WTC11 (cell line): ENCODE measurements around the gene CNN2. TPM values are rescaled to one million over a fixed set of nuclear protein-coding genes. Genes with fewer than 3 reads are reported as not detected.
"Not testable (repeated sequence)": the region's sequence is repeated elsewhere in the genome, so short reads cannot be mapped to it uniquely, and the experiment has no call there.

Experiments used
- ATAC-seq: fragments of 200-7000 bp; cut with Tn5 transposase; 2 replicates; pipeline ENCODE4 v1.10.0; 2021; ENCODE audit warnings: mild to moderate bottlenecking, moderate library complexity
- CTCF ChIA-PET: fragments of 300-600 bp; sonication (Branson Sonifier 250); formaldehyde crosslinking; loops from one replicate; lab custom pipeline; 2021; ENCODE audit warnings: antibody characterized with exemption; lab: Charles Lee
- POLR2A ChIA-PET: fragments of 350-600 bp; sonication (Branson Sonifier 250); formaldehyde crosslinking; loops from one replicate; lab custom pipeline; 2021; ENCODE audit warnings: antibody characterized with exemption; lab: Charles Lee
- DNase-seq: peaks from one replicate; pipeline ENCODE4 v3.0.0; 2021; ENCODE audit warnings: low spot score
- H3K27ac Mint-ChIP-seq: 2 replicates; pipeline ENCODE4 v1.8.0; 2021; ENCODE audit warnings: mixed read lengths
- H3K27me3 Mint-ChIP-seq: 2 replicates; pipeline ENCODE4 v1.8.0; 2021; ENCODE audit warnings: low read depth, mild to moderate bottlenecking, moderate library complexity, mixed read lengths
- H3K36me3 Mint-ChIP-seq: 2 replicates; pipeline ENCODE4 v1.8.0; 2021; ENCODE audit warnings: mixed read lengths
- H3K4me1 Mint-ChIP-seq: 2 replicates; pipeline ENCODE4 v1.8.0; 2022; ENCODE audit warnings: mixed read lengths
- H3K4me3 Mint-ChIP-seq: 2 replicates; pipeline ENCODE4 v1.8.0; 2021; ENCODE audit warnings: mild to moderate bottlenecking, moderate library complexity, mixed read lengths
- H3K9me3 Mint-ChIP-seq: 2 replicates; pipeline ENCODE4 v1.8.0; 2021; ENCODE audit warnings: mixed read lengths
- CBFB ChIP-seq: sonication (generic); formaldehyde crosslinking; IDR thresholded peaks from 2 replicates; pipeline ENCODE4 v1.8.1; 2022; ENCODE audit warnings: mild to moderate bottlenecking, low read depth, missing genetic modification reagents
- ELF4 ChIP-seq: sonication (generic); formaldehyde crosslinking; IDR thresholded peaks from 2 replicates; pipeline ENCODE4 v1.8.1; 2022; ENCODE audit warnings: low read depth, mild to moderate bottlenecking, moderate library complexity, missing genetic modification reagents
- FOXJ3 ChIP-seq: sonication (generic); formaldehyde crosslinking; IDR thresholded peaks from 2 replicates; pipeline ENCODE4 v1.9.0; 2021; ENCODE audit warnings: missing genetic modification reagents, mild to moderate bottlenecking, borderline replicate concordance
- FOXK1 ChIP-seq: sonication (generic); formaldehyde crosslinking; IDR thresholded peaks from 2 replicates; pipeline ENCODE4 v1.8.0; 2022; ENCODE audit warnings: mild to moderate bottlenecking, moderate library complexity, missing genetic modification reagents
- HMGA2 ChIP-seq: fragments of 250-450 bp; sonication (Bioruptor Pico); IDR thresholded peaks from 2 replicates; pipeline ENCODE4 v1.4.0; 2021; ENCODE audit warnings: mild to moderate bottlenecking, moderate library complexity
- KAT7 ChIP-seq: sonication (generic); formaldehyde crosslinking; IDR thresholded peaks from 2 replicates; pipeline ENCODE4 v1.8.1; 2023; ENCODE audit warnings: missing genetic modification reagents, mild to moderate bottlenecking, borderline replicate concordance
- NFATC4 ChIP-seq: fragments of 250-450 bp; sonication (Bioruptor Pico); IDR thresholded peaks from 2 replicates; pipeline ENCODE4 v1.9.0; 2021; ENCODE audit warnings: mild to moderate bottlenecking
- NFYB ChIP-seq: sonication (generic); formaldehyde crosslinking; conservative IDR thresholded peaks from 2 replicates; pipeline ENCODE4 v1.8.0; 2022; ENCODE audit warnings: low read depth, missing genetic modification reagents
- RELA ChIP-seq: sonication (generic); formaldehyde crosslinking; IDR thresholded peaks from 2 replicates; pipeline ENCODE4 v1.8.1; 2022; ENCODE audit warnings: missing genetic modification reagents, mild to moderate bottlenecking, borderline replicate concordance
- TEAD4 ChIP-seq: sonication (generic); formaldehyde crosslinking; IDR thresholded peaks from 2 replicates; pipeline ENCODE4 v1.8.0; 2022; ENCODE audit warnings: mild to moderate bottlenecking, missing genetic modification reagents
- ZNF121 ChIP-seq: sonication (generic); formaldehyde crosslinking; IDR thresholded peaks from 2 replicates; pipeline ENCODE4 v1.8.0; 2023; ENCODE audit warnings: missing genetic modification reagents
- total RNA-seq: library from RNA; stranded (reverse); gene quantifications from 3 replicates; pipeline ENCODE4 v1.2.3, GENCODE V29; 2021
- TF ChIP-seq, protein P1 (sequence below): sonication (generic); formaldehyde crosslinking; IDR thresholded peaks from 2 replicates; pipeline ENCODE4 v1.8.0; 2022; ENCODE audit warnings: mild to moderate bottlenecking, missing genetic modification reagents
- TF ChIP-seq, protein P2 (sequence below): fragments of 250-450 bp; sonication (Bioruptor Pico); conservative IDR thresholded peaks from 2 replicates; pipeline ENCODE4 v1.9.0; 2021; ENCODE audit warnings: mild to moderate bottlenecking
- TF ChIP-seq, protein P3 (sequence below): fragments of 250-450 bp; sonication (Bioruptor Pico); IDR thresholded peaks from 2 replicates; pipeline ENCODE4 v1.9.0; 2021; ENCODE audit warnings: moderate library complexity, mild to moderate bottlenecking, inconsistent platforms, borderline replicate concordance
- TF ChIP-seq, protein P4 (sequence below): sonication (generic); formaldehyde crosslinking; IDR thresholded peaks from 2 replicates; pipeline ENCODE4 v1.8.0; 2023; ENCODE audit warnings: missing genetic modification reagents
- TF ChIP-seq, protein P5 (sequence below): sonication (generic); formaldehyde crosslinking; IDR thresholded peaks from 2 replicates; pipeline ENCODE4 v1.8.0; 2022; ENCODE audit warnings: mild to moderate bottlenecking, missing genetic modification reagents
- TF ChIP-seq, protein P6 (sequence below): sonication (generic); formaldehyde crosslinking; conservative IDR thresholded peaks from 2 replicates; pipeline ENCODE4 v1.8.1; 2023; ENCODE audit warnings: mild to moderate bottlenecking, low read depth, missing genetic modification reagents, moderate library complexity
- TF ChIP-seq, protein P7 (sequence below): sonication (generic); formaldehyde crosslinking; IDR thresholded peaks from 2 replicates; pipeline ENCODE4 v1.8.1; 2022; ENCODE audit warnings: low read depth, mild to moderate bottlenecking, moderate library complexity, missing genetic modification reagents, borderline replicate concordance

CNN2 gene
- total RNA-seq, 1 experiment from 2014 or later = 390 TPM

DNA sequence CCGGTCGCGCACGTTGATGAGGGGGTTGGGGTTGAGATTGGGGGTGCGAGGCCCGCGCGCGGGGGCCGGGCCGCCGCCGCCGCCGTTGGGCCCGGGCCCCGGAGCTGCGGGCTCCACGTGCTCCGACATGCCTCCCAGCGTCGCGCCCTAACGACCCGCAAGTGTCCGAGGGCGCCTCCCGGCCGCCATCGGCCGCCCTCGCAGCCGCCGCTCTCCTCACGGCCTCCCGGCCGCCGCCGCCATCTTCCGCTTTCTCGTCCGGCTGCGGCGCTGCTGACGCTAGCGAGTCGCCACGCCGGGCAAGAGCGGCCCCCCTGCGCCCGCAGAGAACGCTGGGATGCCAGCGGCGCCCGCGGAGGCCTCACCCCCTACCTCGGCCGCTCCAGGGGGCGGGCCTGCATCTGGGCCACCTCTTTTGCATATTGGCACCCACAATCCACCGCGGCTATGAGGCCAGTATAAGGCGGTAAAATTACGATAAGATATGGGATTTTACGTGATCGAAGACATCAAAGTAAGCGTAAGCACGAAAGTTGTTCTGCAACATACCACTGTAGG is 5.5 kb upstream of the CNN2 start, which contains the start of gene TMEM259 (continued):
- TF ChIP-seq, protein P1, sequence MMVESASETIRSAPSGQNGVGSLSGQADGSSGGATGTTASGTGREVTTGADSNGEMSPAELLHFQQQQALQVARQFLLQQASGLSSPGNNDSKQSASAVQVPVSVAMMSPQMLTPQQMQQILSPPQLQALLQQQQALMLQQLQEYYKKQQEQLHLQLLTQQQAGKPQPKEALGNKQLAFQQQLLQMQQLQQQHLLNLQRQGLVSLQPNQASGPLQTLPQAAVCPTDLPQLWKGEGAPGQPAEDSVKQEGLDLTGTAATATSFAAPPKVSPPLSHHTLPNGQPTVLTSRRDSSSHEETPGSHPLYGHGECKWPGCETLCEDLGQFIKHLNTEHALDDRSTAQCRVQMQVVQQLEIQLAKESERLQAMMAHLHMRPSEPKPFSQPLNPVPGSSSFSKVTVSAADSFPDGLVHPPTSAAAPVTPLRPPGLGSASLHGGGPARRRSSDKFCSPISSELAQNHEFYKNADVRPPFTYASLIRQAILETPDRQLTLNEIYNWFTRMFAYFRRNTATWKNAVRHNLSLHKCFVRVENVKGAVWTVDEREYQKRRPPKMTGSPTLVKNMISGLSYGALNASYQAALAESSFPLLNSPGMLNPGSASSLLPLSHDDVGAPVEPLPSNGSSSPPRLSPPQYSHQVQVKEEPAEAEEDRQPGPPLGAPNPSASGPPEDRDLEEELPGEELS = peak; percentile 64
- TF ChIP-seq KAT7 (CRISPR knock-in tag) = no peak
- TF ChIP-seq, protein P2, sequence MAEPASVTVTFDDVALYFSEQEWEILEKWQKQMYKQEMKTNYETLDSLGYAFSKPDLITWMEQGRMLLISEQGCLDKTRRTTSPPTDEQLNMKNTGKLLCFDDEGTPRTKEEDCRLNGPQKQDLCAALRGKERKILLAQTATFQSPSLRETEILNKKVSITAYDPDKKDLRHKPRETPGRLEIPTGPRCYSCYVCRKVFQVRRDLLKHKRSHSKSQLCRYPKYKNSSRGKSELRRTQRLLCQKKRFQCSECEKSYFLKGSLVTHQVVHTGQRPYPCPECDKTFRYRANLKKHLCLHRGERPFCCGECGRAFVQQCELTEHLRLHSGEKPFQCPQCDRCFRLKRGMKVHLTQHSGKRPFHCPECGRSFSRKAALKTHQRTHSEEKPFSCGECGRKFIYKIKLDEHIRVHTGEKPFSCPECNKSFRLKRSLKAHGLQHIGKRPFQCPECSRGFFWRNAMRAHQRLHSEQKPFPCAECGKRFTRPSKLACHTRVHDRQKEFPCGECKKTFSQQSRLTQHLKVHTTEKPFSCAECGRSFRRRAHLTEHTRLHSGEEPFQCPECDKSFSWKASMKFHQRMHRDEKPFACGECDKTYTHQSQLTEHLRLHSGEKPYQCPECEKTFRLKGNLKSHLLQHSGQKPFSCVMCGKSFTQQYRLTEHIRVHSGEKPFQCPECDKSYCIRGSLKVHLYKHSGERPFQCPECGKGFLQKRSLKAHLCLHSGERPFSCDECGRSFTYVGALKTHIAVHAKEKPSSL (CRISPR knock-in tag) = no peak
- no peak for TF ChIP-seq FOXJ3 (CRISPR knock-in tag)
- 0 out of 2 replicates have a peak, but pooled peaks have one; percentile 18 for TF ChIP-seq RELA (CRISPR knock-in tag)
- TF ChIP-seq HMGA2 = no peak
- TF ChIP-seq, protein P3, sequence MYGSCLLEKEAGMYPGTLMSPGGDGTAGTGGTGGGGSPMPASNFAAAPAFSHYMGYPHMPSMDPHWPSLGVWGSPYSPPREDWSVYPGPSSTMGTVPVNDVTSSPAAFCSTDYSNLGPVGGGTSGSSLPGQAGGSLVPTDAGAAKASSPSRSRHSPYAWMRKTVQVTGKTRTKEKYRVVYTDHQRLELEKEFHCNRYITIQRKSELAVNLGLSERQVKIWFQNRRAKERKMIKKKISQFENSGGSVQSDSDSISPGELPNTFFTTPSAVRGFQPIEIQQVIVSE = no peak
- peak; percentile 67; the same call in 1 of the 2 replicates for TF ChIP-seq CBFB
- TF ChIP-seq TEAD4 (CRISPR knock-in tag) = no peak
- TF ChIP-seq ELF4 (CRISPR knock-in tag) = 0 out of 2 replicates have a peak, but pooled peaks have one; percentile 26
- peak; percentile 89 for TF ChIP-seq FOXK1 (CRISPR knock-in tag)

DNA sequence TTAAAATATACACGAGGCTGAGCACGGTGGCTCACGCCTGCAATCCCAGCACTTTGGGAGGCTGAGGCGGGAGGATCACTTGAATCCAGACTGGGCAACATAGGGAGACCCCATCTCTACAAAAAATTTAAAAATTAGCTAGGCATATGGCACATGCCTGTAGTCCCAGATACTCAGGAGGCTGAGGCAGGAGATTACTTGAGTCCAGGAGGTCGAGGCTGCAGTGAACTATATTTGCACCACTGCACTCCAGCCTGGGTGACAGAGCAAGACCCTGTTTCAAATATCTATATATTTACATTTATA is 2.6 kb upstream of the CNN2 start:
- POLR2A ChIA-PET = not testable (repeated sequence)

DNA sequence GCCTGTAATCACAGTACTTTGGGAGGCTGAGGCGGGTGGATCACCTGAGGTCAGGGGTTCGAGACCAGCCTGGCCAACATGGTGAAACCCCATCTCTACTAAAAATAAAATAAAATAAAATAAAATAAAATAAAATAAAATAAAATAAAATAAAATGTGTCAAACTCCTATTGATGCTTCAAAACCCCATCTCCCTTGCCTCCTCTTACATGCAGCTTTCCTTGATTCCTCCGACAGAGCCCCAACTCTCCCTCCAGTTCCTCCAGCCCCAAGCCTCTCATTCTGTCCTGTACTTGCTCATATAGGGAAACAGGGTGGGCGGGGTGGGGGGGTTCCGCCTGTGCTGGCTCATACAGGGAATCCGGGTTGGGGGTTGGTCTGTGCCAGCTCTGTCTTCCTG is 1.3 kb upstream of the CNN2 start:
- ChIA-PET POLR2A (interaction anchor here (0.8 to 6.8 kb wide), 4 partner anchors 12 to 241 kb away, joined by 3 to 70 read pairs (median 9); partner anchors contain the start of gene ABCA7), CTCF (interaction anchor here (1.1 to 4.3 kb wide), 2 partner anchors 14 to 219 kb away, joined by 8 to 27 read pairs; partner anchors contain the start of gene ABCA7)
- not testable (repeated sequence) for DNase-seq, H3K9me3 Mint-ChIP-seq, H3K27me3 Mint-ChIP-seq, H3K4me3 Mint-ChIP-seq, H3K4me1 Mint-ChIP-seq, ATAC-seq, H3K27ac Mint-ChIP-seq, H3K36me3 Mint-ChIP-seq

More for the DNA sequence above, 2.6 kb upstream of the CNN2 start:
- H3K27ac Mint-ChIP-seq, DNase-seq, ATAC-seq, H3K27me3 Mint-ChIP-seq, H3K4me1 Mint-ChIP-seq, CTCF ChIA-PET, H3K9me3 Mint-ChIP-seq, H3K4me3 Mint-ChIP-seq, H3K36me3 Mint-ChIP-seq: not testable (repeated sequence)
- TF ChIP-seq ZNF121 = 0 out of 2 replicates have a peak, but pooled peaks have one; percentile 38

DNA sequence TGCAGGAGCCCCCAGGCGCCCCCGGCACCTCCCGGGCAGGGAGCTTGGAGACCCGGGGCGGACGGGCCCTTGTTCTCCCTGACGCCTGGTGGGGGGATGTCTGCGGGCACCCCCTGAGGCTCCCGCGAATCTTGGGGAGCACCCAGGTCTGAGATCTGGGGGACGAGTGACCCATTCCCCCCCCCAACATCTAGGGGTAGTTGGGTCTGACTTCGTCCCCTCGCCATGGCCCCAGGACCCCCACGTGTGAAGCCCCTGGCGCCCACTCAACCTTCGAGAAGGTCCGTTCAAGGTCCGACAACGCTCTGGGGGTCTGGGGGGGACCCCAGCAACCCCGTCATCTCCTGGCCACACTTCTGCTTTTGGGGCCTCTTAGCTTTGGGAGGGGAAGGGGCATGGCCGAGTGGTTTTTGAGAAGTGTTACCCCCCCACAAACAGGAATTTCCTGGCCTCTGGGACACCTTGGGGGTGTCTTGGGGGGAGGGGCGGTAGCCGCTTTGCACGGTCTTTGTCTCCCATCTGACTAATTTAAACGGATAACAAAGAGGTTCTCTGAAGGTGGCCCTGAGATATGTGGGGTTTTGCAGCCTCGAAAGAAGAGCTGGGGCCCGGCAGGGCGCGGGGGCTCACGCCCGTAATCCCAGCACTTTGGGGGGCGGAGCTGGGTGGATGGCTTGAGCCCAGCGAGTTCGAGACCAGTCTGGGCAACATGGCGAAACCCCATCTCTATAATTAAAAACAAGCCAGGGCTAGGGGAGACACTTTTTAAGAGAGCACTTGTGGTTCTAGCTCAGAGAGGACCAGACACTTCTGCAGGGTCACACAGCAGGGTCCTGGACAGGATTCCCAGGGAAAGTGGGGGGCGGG is 608 bp downstream of the CNN2 start:
- CTCF ChIA-PET = interaction anchor here (0.5 to 4.3 kb wide), 14 partner anchors 10 to 508 kb away, joined by 3 to 33 read pairs (median 4); partner anchors contain the start of genes ABCA7 and ARHGAP45
- ATAC-seq (no peak), DNase-seq (no peak)
- POLR2A ChIA-PET = interaction anchor here (0.7 to 6.8 kb wide), 13 partner anchors 8 to 105 kb away, joined by 3 to 70 read pairs (median 4); partner anchors contain the start of genes ABCA7 and ARHGAP45
- Mint-ChIP-seq H3K9me3 (no peaks in the 10 kb centered on the region), H3K4me1 (peaks cover 3% of the 10 kb centered on the region), H3K36me3 (peaks cover 9% of the 10 kb centered on the region), H3K4me3 (peak overlapping the region; percentile 92), H3K27ac (peak overlapping the region; percentile 88), H3K27me3 (no peaks in the 10 kb centered on the region)
- TF ChIP-seq NFATC4 (no peak; the same call in 1 of the 2 replicates), KAT7 (CRISPR knock-in tag) (no peak), NFYB (CRISPR knock-in tag) (no peak)
- TF ChIP-seq, protein P4, sequence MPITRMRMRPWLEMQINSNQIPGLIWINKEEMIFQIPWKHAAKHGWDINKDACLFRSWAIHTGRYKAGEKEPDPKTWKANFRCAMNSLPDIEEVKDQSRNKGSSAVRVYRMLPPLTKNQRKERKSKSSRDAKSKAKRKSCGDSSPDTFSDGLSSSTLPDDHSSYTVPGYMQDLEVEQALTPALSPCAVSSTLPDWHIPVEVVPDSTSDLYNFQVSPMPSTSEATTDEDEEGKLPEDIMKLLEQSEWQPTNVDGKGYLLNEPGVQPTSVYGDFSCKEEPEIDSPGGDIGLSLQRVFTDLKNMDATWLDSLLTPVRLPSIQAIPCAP (CRISPR knock-in tag) = no peak
- TF ChIP-seq, protein P5, sequence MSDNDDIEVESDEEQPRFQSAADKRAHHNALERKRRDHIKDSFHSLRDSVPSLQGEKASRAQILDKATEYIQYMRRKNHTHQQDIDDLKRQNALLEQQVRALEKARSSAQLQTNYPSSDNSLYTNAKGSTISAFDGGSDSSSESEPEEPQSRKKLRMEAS (CRISPR knock-in tag) = no peak
- TF ChIP-seq, protein P6, sequence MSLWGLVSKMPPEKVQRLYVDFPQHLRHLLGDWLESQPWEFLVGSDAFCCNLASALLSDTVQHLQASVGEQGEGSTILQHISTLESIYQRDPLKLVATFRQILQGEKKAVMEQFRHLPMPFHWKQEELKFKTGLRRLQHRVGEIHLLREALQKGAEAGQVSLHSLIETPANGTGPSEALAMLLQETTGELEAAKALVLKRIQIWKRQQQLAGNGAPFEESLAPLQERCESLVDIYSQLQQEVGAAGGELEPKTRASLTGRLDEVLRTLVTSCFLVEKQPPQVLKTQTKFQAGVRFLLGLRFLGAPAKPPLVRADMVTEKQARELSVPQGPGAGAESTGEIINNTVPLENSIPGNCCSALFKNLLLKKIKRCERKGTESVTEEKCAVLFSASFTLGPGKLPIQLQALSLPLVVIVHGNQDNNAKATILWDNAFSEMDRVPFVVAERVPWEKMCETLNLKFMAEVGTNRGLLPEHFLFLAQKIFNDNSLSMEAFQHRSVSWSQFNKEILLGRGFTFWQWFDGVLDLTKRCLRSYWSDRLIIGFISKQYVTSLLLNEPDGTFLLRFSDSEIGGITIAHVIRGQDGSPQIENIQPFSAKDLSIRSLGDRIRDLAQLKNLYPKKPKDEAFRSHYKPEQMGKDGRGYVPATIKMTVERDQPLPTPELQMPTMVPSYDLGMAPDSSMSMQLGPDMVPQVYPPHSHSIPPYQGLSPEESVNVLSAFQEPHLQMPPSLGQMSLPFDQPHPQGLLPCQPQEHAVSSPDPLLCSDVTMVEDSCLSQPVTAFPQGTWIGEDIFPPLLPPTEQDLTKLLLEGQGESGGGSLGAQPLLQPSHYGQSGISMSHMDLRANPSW = no peak
- TF ChIP-seq, protein P7, sequence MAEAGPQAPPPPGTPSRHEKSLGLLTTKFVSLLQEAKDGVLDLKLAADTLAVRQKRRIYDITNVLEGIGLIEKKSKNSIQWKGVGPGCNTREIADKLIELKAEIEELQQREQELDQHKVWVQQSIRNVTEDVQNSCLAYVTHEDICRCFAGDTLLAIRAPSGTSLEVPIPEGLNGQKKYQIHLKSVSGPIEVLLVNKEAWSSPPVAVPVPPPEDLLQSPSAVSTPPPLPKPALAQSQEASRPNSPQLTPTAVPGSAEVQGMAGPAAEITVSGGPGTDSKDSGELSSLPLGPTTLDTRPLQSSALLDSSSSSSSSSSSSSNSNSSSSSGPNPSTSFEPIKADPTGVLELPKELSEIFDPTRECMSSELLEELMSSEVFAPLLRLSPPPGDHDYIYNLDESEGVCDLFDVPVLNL (CRISPR knock-in tag) = no peak
